ENCODE measurements around the gene HCFC1. TPM values are rescaled to one million over a fixed set of nuclear protein-coding genes. Genes with fewer than 3 reads are reported as not detected.

HCFC1 gene
- total and polyA plus RNA-seq, 9 donors, result 12.8 to 47.1 (median 34.6) TPM

- 56% methylated on average over 12 of the region's 14 CpGs for WGBS (ENCODE audit: insufficient coverage)
- H3K36me3 ChIP-seq (ENCODE audit: control insufficient read depth, insufficient read depth, low read length), result no peaks in the 10 kb centered on the region
- peaks cover 71% of the 10 kb centered on the region for H3K4me1 ChIP-seq (ENCODE audit: control insufficient read depth, insufficient read depth, low read length)
- peak overlapping the region; percentile 55 for H3K27ac ChIP-seq (ENCODE audit: low read length)
- peak; percentile 44 for DNase-seq
- H3K4me3 ChIP-seq (ENCODE audit: low read length), result peak overlapping the region; percentile 8
- no peaks in the 10 kb centered on the region for H3K9me3 ChIP-seq (replicated peaks; ENCODE audit: control insufficient read depth, low read depth, low read length)
- peaks cover 57% of the 10 kb centered on the region for H3K27me3 ChIP-seq (ENCODE audit: control insufficient read depth, insufficient read depth, low read length)
Measured at GRCh38 chrX:153924149-153924861, 47.3 kb downstream of the HCFC1 start.

- Histone ChIP-seq H3K9me3 (replicated peaks; ENCODE audit: control insufficient read depth, low read depth, low read length) (no peaks in the 10 kb centered on the region), H3K4me3 (ENCODE audit: low read length) (no peak overlapping the region), H3K4me1 (ENCODE audit: control insufficient read depth, insufficient read depth, low read length) (peaks cover 65% of the 10 kb centered on the region), H3K27me3 (ENCODE audit: control insufficient read depth, insufficient read depth, low read length) (peaks cover 64% of the 10 kb centered on the region), H3K27ac (ENCODE audit: low read length) (no peak overlapping the region), H3K36me3 (ENCODE audit: control insufficient read depth, insufficient read depth, low read length) (no peaks in the 10 kb centered on the region)
- peak; percentile 72 for DNase-seq
- 46% methylated on average over 17 of the region's 25 CpGs for WGBS (ENCODE audit: insufficient coverage)
Measured at GRCh38 chrX:153922932-153923857, 48.4 kb downstream of the HCFC1 start.

GRCh38 chrX:153921511-153922446 lies 49.8 kb downstream of the HCFC1 start:
- Histone ChIP-seq H3K4me1 (ENCODE audit: control insufficient read depth, insufficient read depth, low read length) (peaks cover 55% of the 10 kb centered on the region), H3K9me3 (replicated peaks; ENCODE audit: control insufficient read depth, low read depth, low read length) (no peaks in the 10 kb centered on the region), H3K27ac (ENCODE audit: low read length) (peak overlapping the region; percentile 72), H3K36me3 (ENCODE audit: control insufficient read depth, insufficient read depth, low read length) (no peaks in the 10 kb centered on the region), H3K4me3 (ENCODE audit: low read length) (no peak overlapping the region), H3K27me3 (ENCODE audit: control insufficient read depth, insufficient read depth, low read length) (peaks cover 72% of the 10 kb centered on the region)
- WGBS (ENCODE audit: insufficient coverage), result 47% methylated on average over 33 of the region's 40 CpGs
- peak; percentile 48 for DNase-seq

- no peak for DNase-seq
- no peaks in the 10 kb centered on the region for H3K36me3 ChIP-seq (ENCODE audit: control insufficient read depth, insufficient read depth, low read length)
- H3K4me1 ChIP-seq (ENCODE audit: control insufficient read depth, insufficient read depth, low read length), result peaks cover 49% of the 10 kb centered on the region
- WGBS (ENCODE audit: insufficient coverage), result 59% methylated on average over 16 of the region's 16 CpGs
- H3K4me3 ChIP-seq (ENCODE audit: low read length), result no peak overlapping the region
- H3K9me3 ChIP-seq (replicated peaks; ENCODE audit: control insufficient read depth, low read depth, low read length), result no peaks in the 10 kb centered on the region
- peaks cover 70% of the 10 kb centered on the region for H3K27me3 ChIP-seq (ENCODE audit: control insufficient read depth, insufficient read depth, low read length)
- H3K27ac ChIP-seq (ENCODE audit: low read length), result peak overlapping the region; percentile 72
Measured at GRCh38 chrX:153921070-153921469, 50.5 kb downstream of the HCFC1 start.

- Histone ChIP-seq H3K4me1 (ENCODE audit: control insufficient read depth, insufficient read depth, low read length) (peaks cover 45% of the 10 kb centered on the region), H3K9me3 (replicated peaks; ENCODE audit: control insufficient read depth, low read depth, low read length) (no peaks in the 10 kb centered on the region), H3K27ac (ENCODE audit: low read length) (no peak overlapping the region), H3K36me3 (ENCODE audit: control insufficient read depth, insufficient read depth, low read length) (no peaks in the 10 kb centered on the region), H3K4me3 (ENCODE audit: low read length) (no peak overlapping the region), H3K27me3 (ENCODE audit: control insufficient read depth, insufficient read depth, low read length) (peaks cover 69% of the 10 kb centered on the region)
- no peak for DNase-seq
- WGBS (ENCODE audit: insufficient coverage), result 89% methylated on average over 11 of the region's 14 CpGs
Measured at GRCh38 chrX:153920546-153920945, 51.1 kb downstream of the HCFC1 start.

- Histone ChIP-seq H3K4me1 (ENCODE audit: control insufficient read depth, insufficient read depth, low read length) (peaks cover 32% of the 10 kb centered on the region), H3K27ac (ENCODE audit: low read length) (no peak overlapping the region), H3K9me3 (replicated peaks; ENCODE audit: control insufficient read depth, low read depth, low read length) (no peaks in the 10 kb centered on the region), H3K4me3 (ENCODE audit: low read length) (no peak overlapping the region), H3K36me3 (ENCODE audit: control insufficient read depth, insufficient read depth, low read length) (no peaks in the 10 kb centered on the region), H3K27me3 (ENCODE audit: control insufficient read depth, insufficient read depth, low read length) (peaks cover 62% of the 10 kb centered on the region)
- 92% methylated on average over 9 of the region's 13 CpGs for WGBS (ENCODE audit: insufficient coverage)
- no peak for DNase-seq
Measured at GRCh38 chrX:153919281-153919680, 52.3 kb downstream of the HCFC1 start.

GRCh38 chrX:153917869-153918268 lies 53.7 kb downstream of the HCFC1 start:
- no peaks in the 10 kb centered on the region for H3K9me3 ChIP-seq (replicated peaks; ENCODE audit: control insufficient read depth, low read depth, low read length)
- no peaks in the 10 kb centered on the region for H3K36me3 ChIP-seq (ENCODE audit: control insufficient read depth, insufficient read depth, low read length)
- no peak overlapping the region for H3K4me3 ChIP-seq (ENCODE audit: low read length)
- DNase-seq, result peak; percentile 62
- WGBS (ENCODE audit: insufficient coverage), result 64% methylated on average over 6 of the region's 6 CpGs
- peaks cover 60% of the 10 kb centered on the region for H3K27me3 ChIP-seq (ENCODE audit: control insufficient read depth, insufficient read depth, low read length)
- H3K27ac ChIP-seq (ENCODE audit: low read length), result no peak overlapping the region
- H3K4me1 ChIP-seq (ENCODE audit: control insufficient read depth, insufficient read depth, low read length), result peaks cover 22% of the 10 kb centered on the region

- peaks cover 4% of the 10 kb centered on the region for H3K36me3 ChIP-seq (ENCODE audit: control insufficient read depth, insufficient read depth, low read length)
- no peak overlapping the region for H3K4me3 ChIP-seq (ENCODE audit: low read length)
- H3K9me3 ChIP-seq (replicated peaks; ENCODE audit: control insufficient read depth, low read depth, low read length), result no peaks in the 10 kb centered on the region
- peaks cover 50% of the 10 kb centered on the region for H3K27me3 ChIP-seq (ENCODE audit: control insufficient read depth, insufficient read depth, low read length)
- no peaks in the 10 kb centered on the region for H3K4me1 ChIP-seq (ENCODE audit: control insufficient read depth, insufficient read depth, low read length)
- DNase-seq, result no peak
- no peak overlapping the region for H3K27ac ChIP-seq (ENCODE audit: low read length)
- WGBS (ENCODE audit: insufficient coverage), result 87% methylated on average over 17 of the region's 17 CpGs
Measured at GRCh38 chrX:153913701-153914100, 57.9 kb downstream of the HCFC1 start.

- H3K9me3 ChIP-seq (replicated peaks; ENCODE audit: control insufficient read depth, low read depth, low read length), result no peaks in the 10 kb centered on the region
- WGBS (ENCODE audit: insufficient coverage), result 50% methylated on average over 9 of the region's 17 CpGs
- peaks cover 45% of the 10 kb centered on the region for H3K27me3 ChIP-seq (ENCODE audit: control insufficient read depth, insufficient read depth, low read length)
- H3K36me3 ChIP-seq (ENCODE audit: control insufficient read depth, insufficient read depth, low read length), result peaks cover 4% of the 10 kb centered on the region
- H3K27ac ChIP-seq (ENCODE audit: low read length), result no peak overlapping the region
- H3K4me1 ChIP-seq (ENCODE audit: control insufficient read depth, insufficient read depth, low read length), result no peaks in the 10 kb centered on the region
- no peak for DNase-seq
- H3K4me3 ChIP-seq (ENCODE audit: low read length), result no peak overlapping the region
Measured at GRCh38 chrX:153913211-153913610, 58.4 kb downstream of the HCFC1 start.
